H9 (cell line): ENCODE results near the gene FGFBP3. TPM values are rescaled to one million over a fixed set of nuclear protein-coding genes. Genes with fewer than 3 reads are reported as not detected.

Experiments
- DNase-seq: peaks from one replicate; pipeline ENCODE4 v3.0.0-alpha.2; 2017
- H2AFZ ChIP-seq: one replicate; pipeline ENCODE4 v1.6.1; 2013; ENCODE audit warnings: mild to moderate bottlenecking, low read length, control low read depth, moderate library complexity
- H2AK5ac ChIP-seq: 2 replicates; pipeline ENCODE4 v1.6.1; 2013; ENCODE audit warnings: low read length, control low read depth, mixed read lengths; ENCODE audit not compliant: insufficient read length
- H2BK120ac ChIP-seq: one replicate; pipeline ENCODE4 v1.6.1; 2013; ENCODE audit warnings: low read depth, mild to moderate bottlenecking, low read length, control low read depth, inconsistent platforms; ENCODE audit not compliant: poor library complexity, severe bottlenecking
- H2BK12ac ChIP-seq: 2 replicates; pipeline ENCODE4 v1.6.1; 2013; ENCODE audit warnings: low read length, control low read depth, mixed read lengths, low read depth; ENCODE audit not compliant: insufficient read length
- H2BK15ac ChIP-seq: 2 replicates; pipeline ENCODE4 v1.6.1; 2013; ENCODE audit warnings: low read depth, low read length, control low read depth
- H2BK20ac ChIP-seq: one replicate; pipeline ENCODE4 v1.6.1; 2013; ENCODE audit warnings: low read depth, mild to moderate bottlenecking, low read length, control low read depth, inconsistent platforms; ENCODE audit not compliant: poor library complexity, severe bottlenecking
- H2BK5ac ChIP-seq: 2 replicates; pipeline ENCODE4 v1.6.1; 2013; ENCODE audit warnings: low read length, control low read depth, mixed read lengths; ENCODE audit not compliant: insufficient read length
- H3K14ac ChIP-seq: 2 replicates; pipeline ENCODE4 v1.6.1; 2013; ENCODE audit warnings: low read length, control low read depth; ENCODE audit not compliant: insufficient read depth
- H3K18ac ChIP-seq: 2 replicates; pipeline ENCODE4 v1.6.1; 2013; ENCODE audit warnings: low read depth, mild to moderate bottlenecking, mixed read lengths, low read length, control low read depth; ENCODE audit not compliant: insufficient read length
- H3K23ac ChIP-seq: 2 replicates; pipeline ENCODE4 v1.6.1; 2013; ENCODE audit warnings: low read length, control low read depth, mixed read lengths, low read depth; ENCODE audit not compliant: insufficient read length
- H3K23me2 ChIP-seq: 2 replicates; pipeline ENCODE4 v1.6.1; 2013; ENCODE audit warnings: low read depth, mild to moderate bottlenecking, mixed read lengths, low read length, control low read depth; ENCODE audit not compliant: insufficient read length, poor library complexity, severe bottlenecking
- H3K27ac ChIP-seq: 2 replicates; pipeline ENCODE4 v1.5.1; 2013; ENCODE audit warnings: low read length, control low read depth, mixed read lengths, low read depth; ENCODE audit not compliant: insufficient read length
- H3K27me3 ChIP-seq: 2 replicates; pipeline ENCODE4 v1.6.1; 2013; ENCODE audit warnings: low read length, control low read depth, inconsistent platforms; ENCODE audit not compliant: insufficient read depth
- H3K4ac ChIP-seq: 2 replicates; pipeline ENCODE4 v1.6.1; 2013; ENCODE audit warnings: low read depth, mild to moderate bottlenecking, control low read depth, inconsistent platforms, low read length, moderate library complexity
- H3K4me1 ChIP-seq: 2 replicates; pipeline ENCODE4 v1.6.1; 2013; ENCODE audit warnings: low read length, control low read depth, inconsistent platforms; ENCODE audit not compliant: insufficient read depth
- H3K4me2 ChIP-seq: 2 replicates; pipeline ENCODE4 v1.6.1; 2013; ENCODE audit warnings: low read length, control low read depth, mixed read lengths; ENCODE audit not compliant: insufficient read length, insufficient read depth
- H3K56ac ChIP-seq: 2 replicates; pipeline ENCODE4 v1.6.1; 2013; ENCODE audit warnings: low read depth, mild to moderate bottlenecking, mixed read lengths, low read length, control low read depth; ENCODE audit not compliant: insufficient read length
- H3K79me1 ChIP-seq: 2 replicates; pipeline ENCODE4 v1.6.1; 2013; ENCODE audit warnings: low read depth, mild to moderate bottlenecking, moderate library complexity, low read length, control low read depth, inconsistent platforms; ENCODE audit not compliant: insufficient read depth, poor library complexity, severe bottlenecking
- H3K79me2 ChIP-seq: 2 replicates; pipeline ENCODE4 v1.6.1; 2013; ENCODE audit warnings: low read length, control low read depth, inconsistent platforms; ENCODE audit not compliant: insufficient read depth
- H3K9ac ChIP-seq: 2 replicates; pipeline ENCODE4 v1.6.1; 2013; ENCODE audit warnings: low read length, control low read depth, mixed read lengths; ENCODE audit not compliant: insufficient read length; ENCODE audit errors: extremely low read depth
- H3K9me3 ChIP-seq: one replicate; pipeline ENCODE4 v1.6.1; 2013; ENCODE audit warnings: low read depth, low read length, inconsistent platforms; ENCODE audit not compliant: control insufficient read depth
- H3T11ph ChIP-seq: one replicate; pipeline ENCODE4 v1.6.1; 2013; ENCODE audit warnings: mild to moderate bottlenecking, low read length, control low read depth, inconsistent platforms
- H4K20me1 ChIP-seq: one replicate; pipeline ENCODE4 v1.6.1; 2013; ENCODE audit not compliant: control insufficient read depth, insufficient read length, insufficient read depth
- H4K5ac ChIP-seq: 2 replicates; pipeline ENCODE4 v1.6.1; 2013; ENCODE audit warnings: low read depth, mild to moderate bottlenecking, mixed read lengths, low read length, control low read depth; ENCODE audit not compliant: insufficient read length
- H4K8ac ChIP-seq: replicated peaks from 2 replicates; pipeline ENCODE4 v1.6.1; 2013; ENCODE audit warnings: low read length, control low read depth, mixed read lengths, low read depth; ENCODE audit not compliant: insufficient read length
- H4K91ac ChIP-seq: 2 replicates; pipeline ENCODE4 v1.6.1; 2013; ENCODE audit warnings: low read depth, mild to moderate bottlenecking, moderate library complexity, mixed read lengths, low read length, control low read depth; ENCODE audit not compliant: insufficient read length
- H3K27ac Mint-ChIP-seq, 3 experiments: 2 replicates in 2 of 3; 3 replicates in 1 of 3; pipeline ENCODE4 v1.8.0; 2020 to 2021; ENCODE audit warnings: mixed read lengths in 3 of 3, mild to moderate bottlenecking in 1 of 3, moderate library complexity in 1 of 3
- H3K27me3 Mint-ChIP-seq: 2 replicates; pipeline ENCODE4 v1.8.0; 2021; ENCODE audit warnings: low read depth, mild to moderate bottlenecking, moderate library complexity, mixed read lengths
- H3K36me3 Mint-ChIP-seq, 3 experiments: 2 replicates in 2 of 3; 3 replicates in 1 of 3; pipeline ENCODE4 v1.8.0; 2020 to 2021; ENCODE audit warnings: low read depth in 3 of 3, mixed read lengths in 3 of 3; ENCODE audit not compliant: insufficient read depth in 1 of 3
- H3K4me1 Mint-ChIP-seq, 2 experiments: 2 replicates each; pipeline ENCODE4 v1.8.0; 2020; ENCODE audit warnings: mixed read lengths in 2 of 2
- H3K4me3 Mint-ChIP-seq, 2 experiments: 2 replicates in 1 of 2; 3 replicates in 1 of 2; pipeline ENCODE4 v1.8.0; 2020 to 2021; ENCODE audit warnings: mild to moderate bottlenecking in 2 of 2, mixed read lengths in 2 of 2, moderate library complexity in 1 of 2
- H3K9me3 Mint-ChIP-seq, 2 experiments: 2 replicates in 1 of 2; 3 replicates in 1 of 2; pipeline ENCODE4 v1.8.0; 2020; ENCODE audit warnings: mild to moderate bottlenecking in 2 of 2, mixed read lengths in 2 of 2, moderate library complexity in 1 of 2
- CTCF ChIP-seq: fragments of 200-600 bp; sonication (generic); conservative IDR thresholded peaks from 3 replicates; pipeline ENCODE4 v1.8.0; 2021; ENCODE audit warnings: antibody characterized with exemption, mild to moderate bottlenecking
- WGBS: extraction: QIAGEN DNeasy Blood & Tissue Kit; methylation state at CpG from one replicate; pipeline ENCODE4 v1.1.7; 2013; ENCODE audit warnings: missing lambda C conversion rate, low lambda C conversion rate, mixed read lengths; ENCODE audit not compliant: insufficient read length; ENCODE audit errors: extremely low coverage; 5-methylcytosine and 5-hydroxymethylcytosine counted together
- total RNA-seq: library from RNA; stranded (reverse); gene quantifications from 2 replicates; pipeline ENCODE4 v1.2.1, GENCODE V29; 2021

The FGFBP3 gene
- total RNA-seq, 1 experiment from 2014 or later: 49.3 TPM

GRCh38 chr10:91924212-91925021 is 15.1 kb upstream of the FGFBP3 start:
- H3K9me3 Mint-ChIP-seq: peaks cover 0 to 3% of the 10 kb centered on the region in 2 experiments; a peak in 2 of 5 replicates
- H4K8ac ChIP-seq: no peak overlapping the region
- no peak overlapping the region for H2AFZ ChIP-seq
- H3K14ac ChIP-seq: peak overlapping the region; percentile 97
- WGBS: no CpG with 5 or more reads among the region's 21 CpGs
- no peak overlapping the region for H2BK15ac ChIP-seq
- H3K27me3 Mint-ChIP-seq: no peaks in the 10 kb centered on the region
- peaks cover 18 to 32% of the 10 kb centered on the region in 2 experiments for H3K4me1 Mint-ChIP-seq
- peaks cover 12 to 20% (median 14%) of the 10 kb centered on the region in 3 experiments for H3K36me3 Mint-ChIP-seq
- H3K23ac ChIP-seq: no peak overlapping the region
- no peak overlapping the region for H2BK120ac ChIP-seq
- H3K9me3 ChIP-seq: no peaks in the 10 kb centered on the region
- H3K18ac ChIP-seq: peak overlapping the region; percentile 61
- no peak overlapping the region for H4K91ac ChIP-seq
- H3K9ac ChIP-seq: peak overlapping the region; percentile 81
- no peaks in the 10 kb centered on the region for H4K20me1 ChIP-seq
- H3K4me2 ChIP-seq: peak overlapping the region; percentile 93
- peaks cover 14% of the 10 kb centered on the region; the same call in 1 of the 2 replicates for H3K79me2 ChIP-seq
- no peak for DNase-seq
- H2BK20ac ChIP-seq: no peak overlapping the region
- peak overlapping the region; percentile 85 to 96 (median 96); a peak in 6 of 7 replicates for H3K27ac Mint-ChIP-seq
- H3K27me3 ChIP-seq: no peaks in the 10 kb centered on the region
- H3K4ac ChIP-seq: no peak overlapping the region
- no peaks in the 10 kb centered on the region for H3K79me1 ChIP-seq
- H3K56ac ChIP-seq: no peak overlapping the region
- H2AK5ac ChIP-seq: no peak overlapping the region
- TF ChIP-seq CTCF: no peak
- peak overlapping the region; percentile 84 to 94 for H3K4me3 Mint-ChIP-seq
- peaks cover 4% of the 10 kb centered on the region for H3K23me2 ChIP-seq
- H3T11ph ChIP-seq: no peak overlapping the region
- no peak overlapping the region for H3K27ac ChIP-seq
- H4K5ac ChIP-seq: no peak overlapping the region
- H2BK12ac ChIP-seq: no peak overlapping the region
- no peak overlapping the region for H2BK5ac ChIP-seq
- no peaks in the 10 kb centered on the region for H3K4me1 ChIP-seq
